Medulla oblongata (tissue), 1 donor: ENCODE measurements around the gene HPSE2.
"Not testable (repeated sequence)": the region's sequence is repeated elsewhere in the genome, so short reads cannot be mapped to it uniquely, and the experiment has no call there.

Experiments
- DNase-seq: peaks from one replicate; pipeline ENCODE4 v3.0.0-alpha.2; 2015; ENCODE audit errors: extremely low spot score

Gene HPSE2

GRCh38 chr10:98502535-98502934 lies 733.1 kb downstream of the HPSE2 start:
- not testable (repeated sequence) for DNase-seq

GRCh38 chr10:98492763-98493162 lies 742.9 kb downstream of the HPSE2 start:
- DNase-seq = no peak

DNA sequence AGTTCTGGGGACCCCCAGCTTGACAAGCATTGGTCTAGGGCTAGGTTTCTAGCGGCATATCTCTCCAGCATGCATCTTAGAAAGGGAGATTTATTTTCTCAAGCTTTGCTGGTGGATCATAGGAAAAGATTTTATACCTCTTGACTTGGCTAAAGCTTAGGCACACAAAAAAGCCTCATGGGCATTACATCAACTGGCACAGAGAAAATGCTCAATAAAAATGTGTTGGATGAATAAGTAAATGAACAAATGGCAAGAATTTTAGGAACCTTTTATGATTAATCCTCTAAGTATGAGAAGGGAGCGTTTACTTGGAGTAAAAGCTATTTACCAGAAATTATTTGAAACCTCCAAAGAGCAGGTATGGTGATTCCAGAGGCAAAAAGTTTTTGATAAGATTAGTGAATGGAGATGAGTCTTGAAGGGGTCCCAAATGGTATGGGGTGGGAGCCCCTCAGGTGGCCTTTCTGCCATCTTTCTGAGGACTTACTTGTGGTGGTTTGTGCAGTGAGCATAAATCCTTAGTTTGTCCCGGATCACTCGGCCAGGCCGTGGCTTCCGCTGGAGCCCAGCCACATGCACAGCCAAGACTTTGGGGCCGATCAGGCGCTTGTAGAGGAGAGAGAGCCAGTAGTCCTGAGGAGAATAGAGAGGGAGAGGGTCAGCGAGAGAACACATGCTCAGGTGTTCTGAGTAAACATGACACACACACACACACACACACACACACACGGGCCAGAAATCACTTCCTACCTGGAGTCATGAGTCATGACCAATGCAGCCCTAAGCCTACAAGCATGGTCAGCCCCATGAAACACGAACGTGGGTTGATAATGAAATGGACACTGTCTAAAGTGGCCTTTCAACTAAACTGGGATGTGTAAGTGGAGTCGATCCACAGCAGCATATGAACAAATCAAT lies 745.8 kb downstream of the HPSE2 start:
- DNase-seq = no peak

- no peak for DNase-seq
These were observed 746.8 kb downstream of the HPSE2 start for GRCh38 chr10:98488669-98489430.

DNA sequence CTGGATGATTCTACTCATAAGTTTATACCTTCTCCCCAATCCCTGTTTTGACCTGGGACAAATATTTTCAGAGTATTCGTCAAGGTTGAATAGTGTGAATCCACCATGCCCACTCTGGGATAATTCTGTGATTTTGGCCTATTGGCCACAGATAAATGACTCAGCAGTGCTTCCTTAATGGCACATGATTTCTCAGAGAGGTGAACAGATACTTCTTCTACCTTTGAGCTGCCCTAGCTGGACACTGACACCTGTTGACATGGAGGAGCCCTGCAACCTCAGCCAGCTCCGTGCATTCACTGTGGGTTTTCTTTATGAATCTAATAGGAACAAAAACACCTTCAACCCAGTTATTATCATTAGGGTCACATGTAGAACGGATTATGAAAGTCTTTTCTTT lies 748.0 kb downstream of the HPSE2 start:
- DNase-seq = no peak

DNA sequence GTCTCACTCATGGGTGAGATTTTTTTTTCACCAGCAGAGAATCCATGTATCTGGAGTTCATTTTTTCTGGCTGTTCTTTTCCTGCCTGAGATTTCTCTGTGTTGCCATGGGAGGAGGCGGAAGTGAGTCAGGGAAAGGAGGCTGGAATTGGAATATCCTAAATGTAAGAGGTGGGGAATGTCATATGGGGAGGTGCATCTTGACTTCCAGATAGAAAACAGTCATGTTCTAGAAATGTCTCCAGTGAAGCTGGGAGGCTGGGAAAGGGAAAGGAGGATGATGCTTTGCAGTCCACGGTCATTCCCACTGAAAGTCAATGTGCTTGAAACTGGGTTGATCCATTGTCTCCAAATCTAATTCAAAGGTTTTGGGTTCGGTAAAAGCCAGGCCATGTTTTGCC lies 749.2 kb downstream of the HPSE2 start:
- DNase-seq = no peak

GRCh38 chr10:98485959-98486358 lies 749.7 kb downstream of the HPSE2 start:
- DNase-seq = no peak

- DNase-seq = no peak
These were observed 752.0 kb downstream of the HPSE2 start for GRCh38 chr10:98483658-98484057.

DNA sequence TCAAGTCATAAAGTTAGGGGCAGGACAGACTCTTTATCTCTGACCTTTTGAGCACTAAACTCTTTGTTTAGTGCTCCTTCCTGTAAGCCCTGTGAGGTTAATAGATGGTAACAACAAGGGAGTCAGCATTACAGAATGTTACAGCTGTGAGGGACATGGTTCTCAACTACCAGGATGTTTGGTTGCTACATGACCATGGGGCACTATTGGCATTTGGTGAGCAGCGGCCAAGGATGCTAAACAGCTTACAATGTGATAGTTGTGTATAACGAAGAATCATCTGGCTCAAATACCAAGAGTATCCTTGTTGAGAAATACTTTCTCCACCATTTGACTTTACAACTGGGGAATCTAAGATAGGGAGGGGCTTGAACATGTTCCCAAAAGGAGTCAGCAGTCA lies 753.6 kb downstream of the HPSE2 start:
- DNase-seq = no peak

- DNase-seq = no peak
These were observed 754.2 kb downstream of the HPSE2 start for GRCh38 chr10:98481404-98481945.

GRCh38 chr10:98478430-98479222 lies 757.0 kb downstream of the HPSE2 start:
- no peak for DNase-seq

DNA sequence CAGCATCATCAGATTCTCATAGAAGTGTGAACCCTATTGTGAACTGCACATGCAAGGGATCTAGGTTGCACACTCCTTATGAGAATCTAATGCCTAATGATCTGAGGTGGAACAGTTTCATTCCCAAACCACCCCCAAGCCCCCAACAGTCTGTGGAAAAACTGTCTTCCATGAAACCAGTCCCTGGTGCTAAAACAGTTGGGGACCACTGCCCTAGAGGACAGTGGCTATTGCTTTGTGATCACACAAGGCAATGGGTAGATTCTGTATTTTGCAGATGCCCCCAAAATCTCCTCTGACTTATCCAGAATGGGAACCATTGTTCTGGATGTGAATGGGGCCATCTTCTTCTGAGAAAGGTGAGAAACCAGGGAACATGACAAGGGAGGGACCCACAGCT lies 757.8 kb downstream of the HPSE2 start:
- no peak for DNase-seq

GRCh38 chr10:98474628-98475027 lies 761.0 kb downstream of the HPSE2 start:
- DNase-seq = no peak

DNA sequence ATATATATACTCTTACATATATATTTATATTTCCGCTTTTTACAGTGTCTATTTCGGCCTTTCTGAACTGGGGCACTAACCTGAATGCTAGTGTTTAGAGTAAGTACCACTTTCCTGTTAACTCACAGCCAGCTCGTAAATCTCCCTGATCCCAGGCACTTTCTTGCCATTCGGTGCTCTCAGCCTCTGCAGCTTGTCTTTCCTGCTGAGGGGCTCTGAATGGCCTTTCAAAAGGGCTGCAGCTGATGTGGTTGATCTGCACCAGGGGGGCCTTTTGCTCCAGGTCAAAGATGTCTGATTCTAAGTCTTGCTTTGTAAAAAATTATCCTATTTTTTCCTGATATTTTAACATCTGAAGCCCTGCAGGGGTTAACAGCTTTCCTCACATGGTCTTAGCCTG lies 763.5 kb downstream of the HPSE2 start:
- no peak for DNase-seq

GRCh38 chr10:98470850-98471249 lies 764.8 kb downstream of the HPSE2 start:
- DNase-seq = no peak

GRCh38 chr10:98469001-98469931 lies 766.4 kb downstream of the HPSE2 start:
- no peak for DNase-seq

DNA sequence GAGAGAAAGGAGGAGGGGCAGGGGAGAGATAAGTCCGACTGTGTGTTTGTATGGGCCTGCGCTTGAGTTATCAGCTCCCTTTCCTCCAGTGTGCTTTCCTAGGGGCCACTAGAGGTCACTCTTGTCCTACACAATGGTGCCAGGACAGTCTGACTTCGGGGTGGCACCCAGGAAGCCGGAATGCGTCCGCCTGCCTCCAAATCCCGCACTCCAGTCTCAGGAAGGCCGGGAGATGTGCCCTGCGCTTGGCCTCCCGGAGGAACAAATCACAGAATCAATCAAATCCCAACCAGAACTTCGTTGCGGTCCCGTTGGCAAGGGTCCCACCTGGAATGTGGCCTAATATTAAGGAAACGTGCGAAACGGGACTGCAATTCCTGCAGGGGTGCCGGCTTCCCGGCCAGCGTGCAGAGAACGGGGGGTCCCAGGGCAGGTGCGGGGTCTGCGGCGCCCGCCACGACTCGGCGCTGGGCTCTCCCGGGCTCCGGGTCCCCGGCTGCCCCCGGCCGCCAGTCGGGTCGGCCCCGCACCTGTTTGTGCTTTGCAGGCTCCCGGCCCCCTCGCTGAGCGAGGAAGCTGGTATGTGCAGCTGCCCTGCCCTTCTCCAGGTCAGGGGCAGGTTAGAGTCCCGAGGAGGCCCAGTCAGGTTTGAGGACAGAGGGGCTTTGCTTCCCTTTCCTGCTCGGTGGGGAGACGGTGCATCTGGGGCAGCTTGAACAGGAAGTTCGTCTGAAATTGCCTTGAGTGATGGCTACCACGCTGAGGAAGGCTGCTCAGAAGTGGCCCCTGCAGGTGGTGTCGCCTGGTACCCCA lies 767.9 kb downstream of the HPSE2 start:
- DNase-seq = peak; percentile 94

- DNase-seq = no peak
These were observed 768.7 kb downstream of the HPSE2 start for GRCh38 chr10:98466861-98467505.

DNA sequence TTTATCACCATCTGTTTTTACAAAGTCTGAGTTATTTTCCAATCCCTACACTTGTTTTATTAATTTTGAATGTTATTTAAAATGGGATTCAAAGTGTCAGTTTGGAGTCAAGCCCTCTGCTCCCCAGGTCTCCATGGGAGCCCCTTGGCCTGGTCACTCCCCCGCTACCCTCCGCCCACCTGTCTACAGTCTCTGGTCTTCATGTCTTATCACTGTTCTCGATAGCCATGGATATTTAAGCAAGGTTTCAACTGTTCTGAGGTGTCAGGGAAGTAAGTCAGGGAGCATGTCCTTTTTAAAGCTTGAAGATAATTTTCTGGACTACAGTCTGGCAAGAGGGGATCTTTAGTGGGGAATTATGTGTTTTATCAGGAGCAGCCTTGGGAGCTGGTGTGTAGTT lies 769.8 kb downstream of the HPSE2 start:
- DNase-seq = no peak
